HCT116 (cell line): ENCODE data around the gene PCBP3.

ENCODE experiments used
- EGR1 ChIP-seq: IDR thresholded peaks from 2 replicates; pipeline ENCODE4 v1.6.1; 2012; ENCODE audit warnings: low read depth
- ELF1 ChIP-seq: IDR thresholded peaks from 2 replicates; pipeline ENCODE4 v1.6.1; 2012; ENCODE audit warnings: low read depth, borderline replicate concordance
- POLR2A ChIP-seq: IDR thresholded peaks from 2 replicates; pipeline ENCODE4 v1.7.0; 2011; ENCODE audit warnings: borderline replicate concordance; ENCODE audit not compliant: insufficient read depth, insufficient read length; ENCODE audit errors: extremely low read depth
- SIN3A ChIP-seq: IDR thresholded peaks from 2 replicates; pipeline ENCODE4 v1.6.1; 2012; ENCODE audit warnings: low read depth
- YY1 ChIP-seq: IDR thresholded peaks from 2 replicates; pipeline ENCODE4 v1.6.1; 2011; ENCODE audit warnings: low read length, low read depth, moderate library complexity, mild to moderate bottlenecking; ENCODE audit not compliant: insufficient replicate concordance; ENCODE audit errors: extremely low read depth
- ZFX ChIP-seq: fragments of 450-650 bp; IDR thresholded peaks from 2 replicates; pipeline ENCODE4 v1.6.1; 2017
- ZNF274 ChIP-seq: fragments of 200-500 bp; sonication (Bioruptor generic); IDR thresholded peaks from 2 replicates; pipeline ENCODE4 v1.6.1; 2014; ENCODE audit warnings: mild to moderate bottlenecking, low read depth, low read length, inconsistent platforms
- TF ChIP-seq, protein P1 (sequence below), 3 experiments: fragments of 200-600 bp in 1 of 3; sonication (generic) in 1 of 3; IDR thresholded peaks in 2 of 3; conservative IDR thresholded peaks in 1 of 3; 2 replicates each; pipeline ENCODE4 v1.5.1; 2012 to 2017; ENCODE audit warnings: low read depth in 2 of 3, low read length in 2 of 3, antibody characterized with exemption in 1 of 3, borderline replicate concordance in 1 of 3, control low read depth in 1 of 3, mild to moderate bottlenecking in 1 of 3, mixed read lengths in 1 of 3, mixed run types in 1 of 3, moderate library complexity in 1 of 3; ENCODE audit not compliant: insufficient read depth in 1 of 3
- TF ChIP-seq, protein P2 (sequence below): IDR thresholded peaks from 2 replicates; pipeline ENCODE4 v1.6.1; 2012; ENCODE audit warnings: low read depth
- TF ChIP-seq, protein P3 (sequence below): IDR thresholded peaks from 2 replicates; pipeline ENCODE4 v1.6.1; 2011; ENCODE audit warnings: mild to moderate bottlenecking, low read length, moderate library complexity; ENCODE audit not compliant: insufficient replicate concordance; ENCODE audit errors: extremely low read depth

GRCh38 chr21:45905196-45905595 lies 261.7 kb downstream of the PCBP3 start:
- TF ChIP-seq, protein P1, sequence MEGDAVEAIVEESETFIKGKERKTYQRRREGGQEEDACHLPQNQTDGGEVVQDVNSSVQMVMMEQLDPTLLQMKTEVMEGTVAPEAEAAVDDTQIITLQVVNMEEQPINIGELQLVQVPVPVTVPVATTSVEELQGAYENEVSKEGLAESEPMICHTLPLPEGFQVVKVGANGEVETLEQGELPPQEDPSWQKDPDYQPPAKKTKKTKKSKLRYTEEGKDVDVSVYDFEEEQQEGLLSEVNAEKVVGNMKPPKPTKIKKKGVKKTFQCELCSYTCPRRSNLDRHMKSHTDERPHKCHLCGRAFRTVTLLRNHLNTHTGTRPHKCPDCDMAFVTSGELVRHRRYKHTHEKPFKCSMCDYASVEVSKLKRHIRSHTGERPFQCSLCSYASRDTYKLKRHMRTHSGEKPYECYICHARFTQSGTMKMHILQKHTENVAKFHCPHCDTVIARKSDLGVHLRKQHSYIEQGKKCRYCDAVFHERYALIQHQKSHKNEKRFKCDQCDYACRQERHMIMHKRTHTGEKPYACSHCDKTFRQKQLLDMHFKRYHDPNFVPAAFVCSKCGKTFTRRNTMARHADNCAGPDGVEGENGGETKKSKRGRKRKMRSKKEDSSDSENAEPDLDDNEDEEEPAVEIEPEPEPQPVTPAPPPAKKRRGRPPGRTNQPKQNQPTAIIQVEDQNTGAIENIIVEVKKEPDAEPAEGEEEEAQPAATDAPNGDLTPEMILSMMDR (IDR thresholded peaks at IDR 0.05 in 2 of 3, conservative IDR thresholded peaks at IDR 0.05 in 1 of 3; ENCODE audit: borderline replicate concordance in 1 of 3, insufficient read depth in 1 of 3, low read depth in 2 of 3, low read length in 2 of 3) = no peak
- no peak for TF ChIP-seq EGR1
- TF ChIP-seq, protein P2, sequence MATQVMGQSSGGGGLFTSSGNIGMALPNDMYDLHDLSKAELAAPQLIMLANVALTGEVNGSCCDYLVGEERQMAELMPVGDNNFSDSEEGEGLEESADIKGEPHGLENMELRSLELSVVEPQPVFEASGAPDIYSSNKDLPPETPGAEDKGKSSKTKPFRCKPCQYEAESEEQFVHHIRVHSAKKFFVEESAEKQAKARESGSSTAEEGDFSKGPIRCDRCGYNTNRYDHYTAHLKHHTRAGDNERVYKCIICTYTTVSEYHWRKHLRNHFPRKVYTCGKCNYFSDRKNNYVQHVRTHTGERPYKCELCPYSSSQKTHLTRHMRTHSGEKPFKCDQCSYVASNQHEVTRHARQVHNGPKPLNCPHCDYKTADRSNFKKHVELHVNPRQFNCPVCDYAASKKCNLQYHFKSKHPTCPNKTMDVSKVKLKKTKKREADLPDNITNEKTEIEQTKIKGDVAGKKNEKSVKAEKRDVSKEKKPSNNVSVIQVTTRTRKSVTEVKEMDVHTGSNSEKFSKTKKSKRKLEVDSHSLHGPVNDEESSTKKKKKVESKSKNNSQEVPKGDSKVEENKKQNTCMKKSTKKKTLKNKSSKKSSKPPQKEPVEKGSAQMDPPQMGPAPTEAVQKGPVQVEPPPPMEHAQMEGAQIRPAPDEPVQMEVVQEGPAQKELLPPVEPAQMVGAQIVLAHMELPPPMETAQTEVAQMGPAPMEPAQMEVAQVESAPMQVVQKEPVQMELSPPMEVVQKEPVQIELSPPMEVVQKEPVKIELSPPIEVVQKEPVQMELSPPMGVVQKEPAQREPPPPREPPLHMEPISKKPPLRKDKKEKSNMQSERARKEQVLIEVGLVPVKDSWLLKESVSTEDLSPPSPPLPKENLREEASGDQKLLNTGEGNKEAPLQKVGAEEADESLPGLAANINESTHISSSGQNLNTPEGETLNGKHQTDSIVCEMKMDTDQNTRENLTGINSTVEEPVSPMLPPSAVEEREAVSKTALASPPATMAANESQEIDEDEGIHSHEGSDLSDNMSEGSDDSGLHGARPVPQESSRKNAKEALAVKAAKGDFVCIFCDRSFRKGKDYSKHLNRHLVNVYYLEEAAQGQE = no peak
- no peak for TF ChIP-seq POLR2A
- no peak for TF ChIP-seq ZNF274
- TF ChIP-seq, protein P3, sequence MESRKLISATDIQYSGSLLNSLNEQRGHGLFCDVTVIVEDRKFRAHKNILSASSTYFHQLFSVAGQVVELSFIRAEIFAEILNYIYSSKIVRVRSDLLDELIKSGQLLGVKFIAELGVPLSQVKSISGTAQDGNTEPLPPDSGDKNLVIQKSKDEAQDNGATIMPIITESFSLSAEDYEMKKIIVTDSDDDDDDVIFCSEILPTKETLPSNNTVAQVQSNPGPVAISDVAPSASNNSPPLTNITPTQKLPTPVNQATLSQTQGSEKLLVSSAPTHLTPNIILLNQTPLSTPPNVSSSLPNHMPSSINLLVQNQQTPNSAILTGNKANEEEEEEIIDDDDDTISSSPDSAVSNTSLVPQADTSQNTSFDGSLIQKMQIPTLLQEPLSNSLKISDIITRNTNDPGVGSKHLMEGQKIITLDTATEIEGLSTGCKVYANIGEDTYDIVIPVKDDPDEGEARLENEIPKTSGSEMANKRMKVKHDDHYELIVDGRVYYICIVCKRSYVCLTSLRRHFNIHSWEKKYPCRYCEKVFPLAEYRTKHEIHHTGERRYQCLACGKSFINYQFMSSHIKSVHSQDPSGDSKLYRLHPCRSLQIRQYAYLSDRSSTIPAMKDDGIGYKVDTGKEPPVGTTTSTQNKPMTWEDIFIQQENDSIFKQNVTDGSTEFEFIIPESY = no peak
- TF ChIP-seq ZFX = no peak
- no peak for TF ChIP-seq ELF1
- no peak for TF ChIP-seq YY1
- no peak for TF ChIP-seq SIN3A
